Measurements from ENCODE around the gene LINC01488.

LINC01488 gene

GRCh38 chr11:69481393-69481844 is at the start of gene LINC01488:
Gene LINC01488 (plus strand): TSS chr11:69481663.
- no peak for DNase-seq (ENCODE audit: low read depth)
- TF ChIP-seq CTCF (IDR thresholded peaks at IDR 0.05; ENCODE audit: insufficient read depth, low read depth, low read length, missing control alignments): no peak
- H3K4me3 ChIP-seq (ENCODE audit: low read depth, low read length): no peak within 1 kb of the TSS

- H3K4me3 ChIP-seq (ENCODE audit: low read depth, low read length): no peak overlapping the region
- TF ChIP-seq CTCF (IDR thresholded peaks at IDR 0.05; ENCODE audit: insufficient read depth, low read depth, low read length, missing control alignments): no peak
- DNase-seq (ENCODE audit: low read depth): no peak
Measured at GRCh38 chr11:69431893-69432738, 49.3 kb upstream of the LINC01488 start.

GRCh38 chr11:69433741-69434140 is 47.7 kb upstream of the LINC01488 start:
- no peak for TF ChIP-seq CTCF (IDR thresholded peaks at IDR 0.05; ENCODE audit: insufficient read depth, low read depth, low read length, missing control alignments)
- no peak overlapping the region for H3K4me3 ChIP-seq (ENCODE audit: low read depth, low read length)
- DNase-seq (ENCODE audit: low read depth): no peak

- TF ChIP-seq CTCF (IDR thresholded peaks at IDR 0.05; ENCODE audit: insufficient read depth, low read depth, low read length, missing control alignments): no peak
- no peak overlapping the region for H3K4me3 ChIP-seq (ENCODE audit: low read depth, low read length)
Measured at GRCh38 chr11:69434471-69434931, 47.0 kb upstream of the LINC01488 start.

GRCh38 chr11:69435161-69435986 is 46.1 kb upstream of the LINC01488 start:
- no peak for DNase-seq (ENCODE audit: low read depth)
- TF ChIP-seq CTCF (IDR thresholded peaks at IDR 0.05; ENCODE audit: insufficient read depth, low read depth, low read length, missing control alignments): no peak
- no peak overlapping the region for H3K4me3 ChIP-seq (ENCODE audit: low read depth, low read length)

More at GRCh38 chr11:69434471-69434931, 47.0 kb upstream of the LINC01488 start:
- DNase-seq (ENCODE audit: low read depth): no peak

GRCh38 chr11:69436041-69436982 is 45.2 kb upstream of the LINC01488 start:
- no peak for DNase-seq (ENCODE audit: low read depth)
- no peak overlapping the region for H3K4me3 ChIP-seq (ENCODE audit: low read depth, low read length)
- no peak for TF ChIP-seq CTCF (IDR thresholded peaks at IDR 0.05; ENCODE audit: insufficient read depth, low read depth, low read length, missing control alignments)

All from GM12865 (cell line).